ENCODE measurements around the gene ZNF426. TPM values are rescaled to one million over a fixed set of nuclear protein-coding genes. Genes with fewer than 3 reads are reported as not detected.
A peak's percentile ranks its signal among the peaks of the same experiment; 100 is the strongest.

The ZNF426 gene
- total and polyA plus RNA-seq, 2 donors (not counting 1 experiment from before 2014, with no cell fraction given) = 2.7 to 22.3 TPM

DNA sequence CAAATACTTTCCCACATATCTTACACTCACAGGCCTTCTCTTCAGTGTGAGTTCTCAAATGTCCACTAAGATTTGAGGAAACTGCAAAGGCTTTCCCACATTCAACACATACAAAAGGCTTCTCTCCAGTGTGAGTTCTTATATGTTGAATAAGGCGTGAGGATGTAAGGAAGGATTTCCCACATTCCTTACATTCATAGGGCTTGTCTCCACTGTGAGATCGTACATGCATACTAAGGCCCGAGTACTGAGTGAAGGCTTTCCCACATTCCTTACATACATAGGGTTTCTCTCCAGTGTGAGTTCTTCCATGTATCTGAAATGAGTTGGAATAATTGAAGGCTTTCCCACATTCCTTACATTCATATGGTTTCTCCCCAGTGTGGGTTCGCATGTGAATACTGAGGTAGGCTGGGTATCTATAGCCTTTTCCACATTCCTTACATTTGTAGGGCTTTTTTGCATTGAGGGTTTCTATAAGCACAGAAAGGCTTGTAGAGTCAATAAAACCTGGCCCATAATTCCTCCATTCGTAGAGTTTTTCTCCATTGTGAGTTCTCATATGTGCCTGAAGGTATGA lies 9.6 kb downstream of the ZNF426 start:
- intact Hi-C loops (cut with micrococcal nuclease) = no loop called here
- no CpG with 5 or more reads among the region's 5 CpGs for WGBS (ENCODE audit: insufficient coverage)
- Histone ChIP-seq H3K9ac (ENCODE audit: low read length) (no peak overlapping the region), H3K79me2 (ENCODE audit: control insufficient read depth, insufficient read depth, low read length) (no peaks in the 10 kb centered on the region), H3K27ac (ENCODE audit: low read length in 2 of 2) (no peak overlapping the region), H3K4me1 (ENCODE audit: control insufficient read depth in 2 of 2, insufficient read depth in 2 of 2, low read length in 2 of 2) (no peaks in the 10 kb centered on the region), H3K4me3 (ENCODE audit: control extremely low read depth in 1 of 5, extremely low read depth in 1 of 5, insufficient read depth in 1 of 5, low read depth in 2 of 5, low read length in 4 of 5) (peak overlapping the region in 1 of 5 experiments; percentile 15), H3K27me3 (replicated peaks in 1 of 4; ENCODE audit: control extremely low read depth in 1 of 4, control insufficient read depth in 3 of 4, insufficient read depth in 4 of 4, low read length in 3 of 4) (no peaks in the 10 kb centered on the region), H3K9me3 (ENCODE audit: control extremely low read depth in 1 of 3, control insufficient read depth in 2 of 3, insufficient read depth in 1 of 3, low read length in 2 of 3) (peaks cover 40 to 73% (median 56%) of the 10 kb centered on the region in 3 donors), H3K4me2 (replicated peaks; ENCODE audit: low read depth, low read length, poor library complexity, severe bottlenecking) (no peak overlapping the region), H2AFZ (ENCODE audit: insufficient read depth, low read depth, low read length, poor library complexity, severe bottlenecking) (no peak overlapping the region), H3K36me3 (replicated peaks in 1 of 2; ENCODE audit: control extremely low read depth in 1 of 2, control insufficient read depth in 1 of 2, extremely low read depth in 1 of 2, insufficient read depth in 2 of 2, low read length in 1 of 2) (peaks cover 48 to 55% of the 10 kb centered on the region in 2 experiments), H4K20me1 (ENCODE audit: control insufficient read depth, insufficient read depth, low read length, poor library complexity, severe bottlenecking) (no peaks in the 10 kb centered on the region)
- Mint-ChIP-seq H3K4me3 (no peak overlapping the region), H3K27ac (no peak overlapping the region), H3K27me3 (no peaks in the 10 kb centered on the region), H3K4me1 (no peaks in the 10 kb centered on the region), H3K9me3 (ENCODE audit: insufficient read depth) (peaks cover 23% of the 10 kb centered on the region)
- POLR2A ChIA-PET = no interaction called here
- DNase-seq = peak; percentile 18
- TF ChIP-seq, protein P1, sequence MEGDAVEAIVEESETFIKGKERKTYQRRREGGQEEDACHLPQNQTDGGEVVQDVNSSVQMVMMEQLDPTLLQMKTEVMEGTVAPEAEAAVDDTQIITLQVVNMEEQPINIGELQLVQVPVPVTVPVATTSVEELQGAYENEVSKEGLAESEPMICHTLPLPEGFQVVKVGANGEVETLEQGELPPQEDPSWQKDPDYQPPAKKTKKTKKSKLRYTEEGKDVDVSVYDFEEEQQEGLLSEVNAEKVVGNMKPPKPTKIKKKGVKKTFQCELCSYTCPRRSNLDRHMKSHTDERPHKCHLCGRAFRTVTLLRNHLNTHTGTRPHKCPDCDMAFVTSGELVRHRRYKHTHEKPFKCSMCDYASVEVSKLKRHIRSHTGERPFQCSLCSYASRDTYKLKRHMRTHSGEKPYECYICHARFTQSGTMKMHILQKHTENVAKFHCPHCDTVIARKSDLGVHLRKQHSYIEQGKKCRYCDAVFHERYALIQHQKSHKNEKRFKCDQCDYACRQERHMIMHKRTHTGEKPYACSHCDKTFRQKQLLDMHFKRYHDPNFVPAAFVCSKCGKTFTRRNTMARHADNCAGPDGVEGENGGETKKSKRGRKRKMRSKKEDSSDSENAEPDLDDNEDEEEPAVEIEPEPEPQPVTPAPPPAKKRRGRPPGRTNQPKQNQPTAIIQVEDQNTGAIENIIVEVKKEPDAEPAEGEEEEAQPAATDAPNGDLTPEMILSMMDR (IDR thresholded peaks at IDR 0.05) = no peak
- no peak for TF ChIP-seq EZH2 (IDR thresholded peaks at IDR 0.05; ENCODE audit: borderline replicate concordance, insufficient read depth, low read depth, low read length, poor library complexity, severe bottlenecking)
- CTCF ChIA-PET = no interaction called here
- ATAC-seq (ENCODE audit: low read depth) = no peak

DNA sequence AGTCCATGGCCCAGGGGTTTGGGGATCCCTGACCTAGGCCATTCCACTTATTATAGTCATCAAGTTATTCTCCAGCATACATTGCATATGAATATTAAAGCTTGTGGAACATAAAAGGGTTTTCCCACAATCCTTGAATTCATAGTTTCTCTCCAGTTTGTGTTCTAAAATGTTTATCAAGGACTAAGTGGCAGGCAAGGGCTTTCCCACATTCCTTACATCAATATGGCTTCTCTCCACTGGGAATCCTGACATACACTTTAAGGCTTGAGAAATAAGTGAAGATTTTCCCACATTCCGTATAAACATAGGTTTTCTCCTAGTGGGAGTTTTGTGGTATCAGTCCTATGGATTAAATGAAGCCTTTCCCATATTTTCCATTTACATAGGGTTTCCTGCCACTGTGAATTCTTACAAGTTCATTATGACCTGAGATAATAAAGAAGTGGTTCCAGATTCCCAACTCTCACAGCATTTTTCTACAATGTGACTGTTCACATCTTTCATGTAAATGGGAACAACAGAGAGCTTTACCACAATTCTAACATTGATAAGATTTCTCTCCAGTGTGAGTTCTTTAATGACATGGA lies 14.5 kb downstream of the ZNF426 start:
- Mint-ChIP-seq H3K4me1 (no peaks in the 10 kb centered on the region), H3K27me3 (no peaks in the 10 kb centered on the region), H3K4me3 (no peak overlapping the region), H3K27ac (no peak overlapping the region), H3K9me3 (ENCODE audit: insufficient read depth) (peaks cover 21% of the 10 kb centered on the region)
- DNase-seq = no peak
- H3K4me2 ChIP-seq (replicated peaks; ENCODE audit: low read depth, low read length, poor library complexity, severe bottlenecking) = no peak overlapping the region
- H3K36me3 ChIP-seq (replicated peaks in 1 of 2; ENCODE audit: control extremely low read depth in 1 of 2, control insufficient read depth in 1 of 2, extremely low read depth in 1 of 2, insufficient read depth in 2 of 2, low read length in 1 of 2) = peaks cover 10 to 14% of the 10 kb centered on the region in 2 experiments
- no peak overlapping the region for H3K9ac ChIP-seq (ENCODE audit: low read length)
- ChIA-PET CTCF (interaction anchor here (0.6 kb wide), 1 partner anchor 391 kb away, joined by 3 read pairs; no protein-coding TSS in a partner anchor), POLR2A (no interaction called here)
- intact Hi-C loops (cut with micrococcal nuclease) = no loop called here
- no peak overlapping the region for H3K4me3 ChIP-seq (ENCODE audit: control extremely low read depth in 1 of 5, extremely low read depth in 1 of 5, insufficient read depth in 1 of 5, low read depth in 2 of 5, low read length in 4 of 5)
- no peak overlapping the region for H2AFZ ChIP-seq (ENCODE audit: insufficient read depth, low read depth, low read length, poor library complexity, severe bottlenecking)
- no CpG with 5 or more reads among the region's 1 CpG for WGBS (ENCODE audit: insufficient coverage)
- ATAC-seq (ENCODE audit: low read depth) = no peak
- H3K79me2 ChIP-seq (ENCODE audit: control insufficient read depth, insufficient read depth, low read length) = no peaks in the 10 kb centered on the region
- peaks cover 23 to 73% (median 71%) of the 10 kb centered on the region in 3 donors for H3K9me3 ChIP-seq (ENCODE audit: control extremely low read depth in 1 of 3, control insufficient read depth in 2 of 3, insufficient read depth in 1 of 3, low read length in 2 of 3)
- TF ChIP-seq EZH2 (IDR thresholded peaks at IDR 0.05; ENCODE audit: borderline replicate concordance, insufficient read depth, low read depth, low read length, poor library complexity, severe bottlenecking) = no peak
- TF ChIP-seq, protein P1 (IDR thresholded peaks at IDR 0.05) = no peak
- H3K27me3 ChIP-seq (replicated peaks in 1 of 4; ENCODE audit: control extremely low read depth in 1 of 4, control insufficient read depth in 3 of 4, insufficient read depth in 4 of 4, low read length in 3 of 4) = no peaks in the 10 kb centered on the region
- no peak overlapping the region for H3K27ac ChIP-seq (ENCODE audit: low read length in 2 of 2)
- H3K4me1 ChIP-seq (ENCODE audit: control insufficient read depth in 2 of 2, insufficient read depth in 2 of 2, low read length in 2 of 2) = no peaks in the 10 kb centered on the region
- H4K20me1 ChIP-seq (ENCODE audit: control insufficient read depth, insufficient read depth, low read length, poor library complexity, severe bottlenecking) = no peaks in the 10 kb centered on the region
